ENCODE results near the gene TUSC2.

DNA sequence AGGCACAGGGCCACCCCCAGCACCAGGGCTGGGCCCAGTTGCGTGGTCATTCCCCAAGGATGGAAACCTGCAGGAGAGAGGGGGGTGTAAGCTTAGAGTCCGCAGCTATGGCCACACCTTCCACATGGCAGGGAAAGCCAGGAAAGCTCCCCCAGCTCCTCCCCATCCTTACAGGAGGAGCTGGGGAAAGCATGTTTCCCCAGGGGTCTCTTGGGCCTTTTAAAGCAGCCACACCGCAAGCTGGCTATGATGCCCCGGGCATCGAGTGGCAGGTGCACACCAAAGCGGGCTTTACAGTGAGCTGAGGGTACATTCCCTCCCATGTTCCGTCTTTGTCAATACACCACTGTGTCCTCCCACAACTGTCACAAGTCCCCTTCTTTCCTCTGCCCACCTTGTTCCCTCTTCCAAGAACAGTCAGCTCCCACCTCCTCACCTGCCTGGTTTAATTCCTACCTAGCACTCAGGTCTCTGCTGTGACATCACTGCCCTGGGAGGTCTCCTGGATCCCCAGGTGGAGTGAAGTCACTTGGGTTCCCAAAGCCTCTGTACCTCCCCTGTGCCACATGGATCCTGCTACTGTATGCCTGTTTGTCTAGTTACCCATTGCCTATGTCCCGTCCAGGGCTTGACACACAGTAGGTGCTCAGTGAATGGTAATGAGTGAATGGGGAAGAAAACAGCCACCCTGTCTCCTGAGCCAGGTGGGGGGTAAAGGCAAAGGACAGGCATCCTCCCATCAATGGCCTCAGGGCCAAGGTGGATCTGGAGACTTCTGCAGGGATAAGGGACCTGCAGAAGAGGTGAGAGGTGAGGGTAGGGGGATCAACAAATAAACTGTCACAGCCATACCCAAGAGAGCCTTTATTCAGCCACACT is 32.2 kb downstream of the TUSC2 start:
- TF ChIP-seq, protein P1, sequence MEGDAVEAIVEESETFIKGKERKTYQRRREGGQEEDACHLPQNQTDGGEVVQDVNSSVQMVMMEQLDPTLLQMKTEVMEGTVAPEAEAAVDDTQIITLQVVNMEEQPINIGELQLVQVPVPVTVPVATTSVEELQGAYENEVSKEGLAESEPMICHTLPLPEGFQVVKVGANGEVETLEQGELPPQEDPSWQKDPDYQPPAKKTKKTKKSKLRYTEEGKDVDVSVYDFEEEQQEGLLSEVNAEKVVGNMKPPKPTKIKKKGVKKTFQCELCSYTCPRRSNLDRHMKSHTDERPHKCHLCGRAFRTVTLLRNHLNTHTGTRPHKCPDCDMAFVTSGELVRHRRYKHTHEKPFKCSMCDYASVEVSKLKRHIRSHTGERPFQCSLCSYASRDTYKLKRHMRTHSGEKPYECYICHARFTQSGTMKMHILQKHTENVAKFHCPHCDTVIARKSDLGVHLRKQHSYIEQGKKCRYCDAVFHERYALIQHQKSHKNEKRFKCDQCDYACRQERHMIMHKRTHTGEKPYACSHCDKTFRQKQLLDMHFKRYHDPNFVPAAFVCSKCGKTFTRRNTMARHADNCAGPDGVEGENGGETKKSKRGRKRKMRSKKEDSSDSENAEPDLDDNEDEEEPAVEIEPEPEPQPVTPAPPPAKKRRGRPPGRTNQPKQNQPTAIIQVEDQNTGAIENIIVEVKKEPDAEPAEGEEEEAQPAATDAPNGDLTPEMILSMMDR (IDR thresholded peaks at IDR 0.05), result no peak
- no peak for TF ChIP-seq POLR2A (IDR thresholded peaks at IDR 0.05)
